PC-9 (cell line): Measurements from ENCODE around the gene ZMPSTE24. TPM values are rescaled to one million over a fixed set of nuclear protein-coding genes. Genes with fewer than 3 reads are reported as not detected.

Experiments used
- BruUV-seq: library from RNA; stranded (reverse); fragments of 400-500 nt; replicated peaks from 2 replicates; lab custom pipeline; 2021; lab: Mats Ljungman, UMichigan
- CTCF ChIA-PET: fragments of 300-600 bp; sonication (Branson Sonifier 250); formaldehyde crosslinking; loops from one replicate; lab custom pipeline; 2022; ENCODE audit warnings: antibody characterized with exemption; lab: Charles Lee
- POLR2A ChIA-PET: fragments of 300-600 bp; sonication (Branson Sonifier 250); formaldehyde crosslinking; loops from one replicate; lab custom pipeline; 2022; ENCODE audit warnings: antibody characterized with exemption; ENCODE audit not compliant: unreplicated experiment; lab: Charles Lee
- DNase-seq, 2 experiments: peaks; one replicate each; pipeline versions ENCODE4 v3.0.0 to v3.0.0-alpha.2; 2015 to 2022; ENCODE audit warnings: mixed read lengths in 1 of 2
- H2AFZ ChIP-seq: fragments of 200-600 bp; sonication (generic); 2 replicates; pipeline ENCODE4 v1.8.1; 2017; ENCODE audit warnings: antibody characterized with exemption
- H3F3A ChIP-seq: fragments of 200-600 bp; sonication (generic); 2 replicates; pipeline ENCODE4 v1.8.1; 2017; ENCODE audit warnings: antibody characterized with exemption, mild to moderate bottlenecking, low read depth; ENCODE audit not compliant: insufficient read depth
- H3K27ac ChIP-seq: fragments of 200-600 bp; sonication (generic); 2 replicates; pipeline ENCODE4 v1.6.1; 2016; ENCODE audit warnings: mixed run types
- H3K27me3 ChIP-seq: fragments of 200-600 bp; sonication (generic); 2 replicates; pipeline ENCODE4 v1.6.1; 2016; ENCODE audit warnings: low read depth, mixed run types; ENCODE audit not compliant: insufficient read depth
- H3K36me3 ChIP-seq: fragments of 200-600 bp; sonication (generic); 2 replicates; pipeline ENCODE4 v1.6.1; 2016; ENCODE audit warnings: low read depth, mixed run types
- H3K4me1 ChIP-seq: fragments of 200-600 bp; sonication (generic); replicated peaks from 2 replicates; pipeline ENCODE4 v1.6.1; 2016; ENCODE audit warnings: mixed run types; ENCODE audit not compliant: insufficient read depth
- H3K4me2 ChIP-seq: fragments of 200-600 bp; sonication (generic); 2 replicates; pipeline ENCODE4 v1.6.1; 2017; ENCODE audit warnings: mixed run types
- H3K4me3 ChIP-seq: fragments of 200-600 bp; sonication (generic); 2 replicates; pipeline ENCODE4 v1.6.1; 2016; ENCODE audit warnings: mixed run types
- H3K79me2 ChIP-seq: fragments of 200-600 bp; sonication (generic); 2 replicates; pipeline ENCODE4 v1.6.1; 2017; ENCODE audit warnings: low read depth, mixed run types
- H3K9me2 ChIP-seq: fragments of 200-600 bp; sonication (generic); 2 replicates; pipeline ENCODE4 v1.8.1; 2017; ENCODE audit warnings: mild to moderate bottlenecking; ENCODE audit not compliant: insufficient read depth
- H3K9me3 ChIP-seq: fragments of 200-600 bp; sonication (generic); 2 replicates; pipeline ENCODE4 v1.8.1; 2016; ENCODE audit warnings: low read depth; ENCODE audit not compliant: insufficient read depth
- H4K20me1 ChIP-seq: fragments of 200-600 bp; sonication (generic); 2 replicates; pipeline ENCODE4 v1.8.1; 2017; ENCODE audit not compliant: insufficient read depth
- EZH2 ChIP-seq: fragments of 200-600 bp; sonication (generic); IDR thresholded peaks from 2 replicates; pipeline ENCODE4 v1.8.0; 2017; ENCODE audit warnings: antibody characterized with exemption, low read depth
- intact Hi-C: fragments of 100-400 bp; cut with micrococcal nuclease; formaldehyde crosslinking; loops from one replicate; pipeline ENCODE4 v1.10.0; 2022; ENCODE audit not compliant: unreplicated experiment
- total RNA-seq: library from RNA; stranded (reverse); gene quantifications from 2 replicates; pipeline ENCODE4 v1.2.3, GENCODE V29; 2021
- TF ChIP-seq, protein P1 (sequence below): fragments of 200-600 bp; sonication (generic); conservative IDR thresholded peaks from 2 replicates; pipeline ENCODE4 v1.6.1; 2017; ENCODE audit warnings: mixed run types, antibody characterized with exemption, mild to moderate bottlenecking, moderate library complexity

ZMPSTE24 gene
- total RNA-seq, 1 experiment from 2014 or later: 55.8 TPM

- Histone ChIP-seq H3K79me2 (no peaks in the 10 kb centered on the region), H4K20me1 (peaks cover 5% of the 10 kb centered on the region; the same call in 1 of the 2 replicates), H3K4me1 (no peaks in the 10 kb centered on the region), H2AFZ (no peak overlapping the region), H3K9me2 (no peaks in the 10 kb centered on the region), H3K27ac (no peak overlapping the region), H3F3A (no peaks in the 10 kb centered on the region), H3K4me3 (no peak overlapping the region), H3K9me3 (no peaks in the 10 kb centered on the region), H3K36me3 (peaks cover 38% of the 10 kb centered on the region), H3K27me3 (no peaks in the 10 kb centered on the region), H3K4me2 (no peak overlapping the region)
- CTCF ChIA-PET: interaction anchor here (0.6 kb wide), 1 partner anchor 64 kb away, joined by 3 read pairs; no protein-coding TSS in a partner anchor
- intact Hi-C loops: no loop called here
- TF ChIP-seq EZH2: no peak
- TF ChIP-seq, protein P1, sequence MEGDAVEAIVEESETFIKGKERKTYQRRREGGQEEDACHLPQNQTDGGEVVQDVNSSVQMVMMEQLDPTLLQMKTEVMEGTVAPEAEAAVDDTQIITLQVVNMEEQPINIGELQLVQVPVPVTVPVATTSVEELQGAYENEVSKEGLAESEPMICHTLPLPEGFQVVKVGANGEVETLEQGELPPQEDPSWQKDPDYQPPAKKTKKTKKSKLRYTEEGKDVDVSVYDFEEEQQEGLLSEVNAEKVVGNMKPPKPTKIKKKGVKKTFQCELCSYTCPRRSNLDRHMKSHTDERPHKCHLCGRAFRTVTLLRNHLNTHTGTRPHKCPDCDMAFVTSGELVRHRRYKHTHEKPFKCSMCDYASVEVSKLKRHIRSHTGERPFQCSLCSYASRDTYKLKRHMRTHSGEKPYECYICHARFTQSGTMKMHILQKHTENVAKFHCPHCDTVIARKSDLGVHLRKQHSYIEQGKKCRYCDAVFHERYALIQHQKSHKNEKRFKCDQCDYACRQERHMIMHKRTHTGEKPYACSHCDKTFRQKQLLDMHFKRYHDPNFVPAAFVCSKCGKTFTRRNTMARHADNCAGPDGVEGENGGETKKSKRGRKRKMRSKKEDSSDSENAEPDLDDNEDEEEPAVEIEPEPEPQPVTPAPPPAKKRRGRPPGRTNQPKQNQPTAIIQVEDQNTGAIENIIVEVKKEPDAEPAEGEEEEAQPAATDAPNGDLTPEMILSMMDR: no peak
- no TSS peak for BruUV-seq
- POLR2A ChIA-PET: interaction anchor here (0.6 kb wide), 1 partner anchor 196 kb away, joined by 6 read pairs; no protein-coding TSS in a partner anchor
- DNase-seq: no peak
These were observed 14.7 kb downstream of the ZMPSTE24 start for GRCh38 chr1:40272653-40273213.

DNA sequence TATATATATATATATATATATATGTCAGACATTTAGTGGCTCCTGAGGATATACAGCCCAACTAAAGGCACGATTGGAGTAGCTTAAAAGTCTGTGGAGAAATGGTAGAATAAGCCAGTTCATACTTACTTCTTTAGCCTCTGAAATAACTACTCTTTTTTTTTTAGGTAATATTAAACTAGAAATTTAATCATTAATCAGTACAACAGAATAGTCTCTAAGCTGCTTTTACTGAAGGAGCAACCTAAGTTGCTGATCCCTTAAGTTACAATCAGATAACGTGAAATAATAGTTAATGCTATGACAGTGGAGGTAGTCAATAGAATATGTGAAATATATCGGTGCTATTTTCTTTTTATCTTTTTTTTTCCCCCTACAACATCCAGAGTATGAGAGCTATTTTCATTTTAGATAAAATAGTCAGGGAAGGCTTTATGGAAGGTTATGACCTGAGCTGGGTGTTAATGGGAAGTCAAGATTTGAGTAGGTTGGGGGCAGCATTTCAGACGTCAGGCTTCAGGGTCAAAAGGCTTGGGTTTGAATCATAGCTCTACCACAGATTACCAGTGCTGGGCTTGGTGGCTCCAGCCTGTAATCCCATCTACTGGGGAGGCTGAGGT, 15.6 kb downstream of the ZMPSTE24 start:
- ChIA-PET POLR2A (interaction anchor here (0.7 kb wide), 1 partner anchor 507 kb away, joined by 7 read pairs; no protein-coding TSS in a partner anchor), CTCF (interaction anchor here (0.6 kb wide), 1 partner anchor 63 kb away, joined by 3 read pairs; no protein-coding TSS in a partner anchor)
- no peak overlapping the region for H3K4me2 ChIP-seq
- no peak overlapping the region for H3K4me3 ChIP-seq
- no peaks in the 10 kb centered on the region for H3K4me1 ChIP-seq
- DNase-seq: no peak
- H3K79me2 ChIP-seq: no peaks in the 10 kb centered on the region
- no peaks in the 10 kb centered on the region for H3K9me2 ChIP-seq
- no peaks in the 10 kb centered on the region; the same call in 1 of the 2 replicates for H3F3A ChIP-seq
- no peak overlapping the region for H3K27ac ChIP-seq
- H4K20me1 ChIP-seq: peaks cover 5% of the 10 kb centered on the region; the same call in 1 of the 2 replicates
- H2AFZ ChIP-seq: no peak overlapping the region
- TF ChIP-seq, protein P1: no peak
- no peak for TF ChIP-seq EZH2
- peaks cover 31% of the 10 kb centered on the region for H3K36me3 ChIP-seq
- no peaks in the 10 kb centered on the region for H3K27me3 ChIP-seq
- H3K9me3 ChIP-seq: no peaks in the 10 kb centered on the region
- intact Hi-C loops: no loop called here
- BruUV-seq: no TSS peak

DNA sequence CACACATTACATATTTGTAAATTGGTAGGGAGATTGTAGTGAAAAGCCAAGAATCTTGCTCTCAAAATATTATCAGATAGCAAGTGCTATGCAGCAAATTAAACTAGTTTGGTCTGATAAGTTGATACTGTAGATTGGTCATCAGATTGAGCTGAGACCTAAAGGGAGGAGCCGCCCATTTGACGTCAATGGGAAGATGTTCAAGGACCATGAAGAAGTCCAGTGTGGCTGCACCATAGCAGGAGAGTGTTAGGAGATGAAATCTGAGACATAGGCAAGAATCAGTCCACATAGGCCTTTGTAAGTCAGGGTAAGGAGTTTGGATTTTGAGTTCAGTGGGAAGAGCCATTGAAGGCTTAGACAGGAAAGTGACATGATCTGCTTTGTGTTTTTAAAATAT, 16.3 kb downstream of the ZMPSTE24 start:
- intact Hi-C loops: no loop called here
- no peak overlapping the region for H3K4me2 ChIP-seq
- no peaks in the 10 kb centered on the region for H3K9me3 ChIP-seq
- H3K27me3 ChIP-seq: no peaks in the 10 kb centered on the region
- DNase-seq: no peak
- CTCF ChIA-PET: no interaction called here
- no peak overlapping the region for H3K4me3 ChIP-seq
- H3F3A ChIP-seq: no peaks in the 10 kb centered on the region; the same call in 1 of the 2 replicates
- POLR2A ChIA-PET: interaction anchor here (0.7 kb wide), 1 partner anchor 1036 kb away, joined by 4 read pairs; no protein-coding TSS in a partner anchor
- no peaks in the 10 kb centered on the region for H3K79me2 ChIP-seq
- H3K4me1 ChIP-seq: no peaks in the 10 kb centered on the region
- TF ChIP-seq, protein P1: no peak
- no peak for TF ChIP-seq EZH2
- no peak overlapping the region for H3K27ac ChIP-seq
- no peaks in the 10 kb centered on the region for H3K9me2 ChIP-seq
- H3K36me3 ChIP-seq: peaks cover 34% of the 10 kb centered on the region
- H4K20me1 ChIP-seq: peaks cover 5% of the 10 kb centered on the region; the same call in 1 of the 2 replicates
- H2AFZ ChIP-seq: no peak overlapping the region
- BruUV-seq: no TSS peak
